K562 (cell line): Measurements from ENCODE around the gene FKBP9. TPM values are rescaled to one million over a fixed set of nuclear protein-coding genes. Genes with fewer than 3 reads are reported as not detected.

Experiments used
- ARID1B ChIP-seq: fragments of 450-650 bp; IDR thresholded peaks from 2 replicates; pipeline ENCODE4 v1.6.1; 2016; ENCODE audit warnings: antibody characterized with exemption, mild to moderate bottlenecking, inconsistent platforms
- EGR1 ChIP-seq: fragments of 450-650 bp; conservative IDR thresholded peaks from 2 replicates; pipeline ENCODE4 v1.6.1; 2017; ENCODE audit warnings: mild to moderate bottlenecking
- ETV6 ChIP-seq, 3 experiments: fragments of 150-350 bp in 1 of 3; sonication (generic) in 1 of 3; formaldehyde crosslinking in 1 of 3; IDR thresholded peaks; 2 replicates each; pipeline versions ENCODE4 v1.6.1 to v1.8.0; 2014 to 2022; ENCODE audit warnings: borderline replicate concordance in 2 of 3, low read depth in 2 of 3, antibody characterized with exemption in 1 of 3, low read length in 1 of 3, mild to moderate bottlenecking in 1 of 3, missing genetic modification reagents in 1 of 3
- EWSR1 ChIP-seq: fragments of 450-650 bp; IDR thresholded peaks from 2 replicates; pipeline ENCODE4 v1.6.1; 2018; ENCODE audit warnings: borderline replicate concordance, mild to moderate bottlenecking, low read depth, moderate library complexity; ENCODE audit not compliant: partially characterized antibody
- GATAD2A ChIP-seq: fragments of 450-650 bp; IDR thresholded peaks from 2 replicates; pipeline ENCODE4 v1.6.1; 2017
- KDM5B ChIP-seq: fragments of 200-600 bp; sonication (generic); IDR thresholded peaks from 2 replicates; pipeline ENCODE4 v1.6.1; 2012; ENCODE audit warnings: low read depth, mild to moderate bottlenecking, moderate library complexity, low read length, control low read depth, inconsistent platforms; ENCODE audit not compliant: insufficient replicate concordance
- NFXL1 ChIP-seq: fragments of 450-650 bp; formaldehyde crosslinking; IDR thresholded peaks from 2 replicates; pipeline ENCODE4 v1.4.0; 2021; ENCODE audit warnings: mild to moderate bottlenecking
- PTRF ChIP-seq: fragments of 450-650 bp; IDR thresholded peaks from 2 replicates; pipeline ENCODE4 v1.6.1; 2016; ENCODE audit warnings: mild to moderate bottlenecking, missing genetic modification characterization, missing compliant biosample characterization
- RFX1 ChIP-seq: fragments of 450-650 bp; IDR thresholded peaks from 2 replicates; pipeline ENCODE4 v1.6.1; 2016; ENCODE audit warnings: mild to moderate bottlenecking, moderate library complexity
- SAFB2 ChIP-seq: fragments of 200-400 bp; formaldehyde crosslinking; IDR thresholded peaks from 2 replicates; pipeline ENCODE4 v1.6.1; 2018; ENCODE audit warnings: borderline replicate concordance, low read length, low read depth, moderate library complexity; ENCODE audit not compliant: severe bottlenecking
- TRIM28 ChIP-seq: fragments of 450-650 bp; IDR thresholded peaks from 2 replicates; pipeline ENCODE4 v1.6.1; 2017
- WHSC1 ChIP-seq: IDR thresholded peaks from one replicate; pipeline ENCODE4 v1.6.1; 2012; ENCODE audit warnings: low read length, control low read depth, inconsistent platforms
- ZNF174 ChIP-seq: fragments of 250-450 bp; sonication (Bioruptor Pico); IDR thresholded peaks from 2 replicates; pipeline ENCODE4 v1.4.0; 2020; ENCODE audit warnings: mild to moderate bottlenecking
- ZNF175 ChIP-seq: fragments of 200-800 bp; sonication (Bioruptor generic); IDR thresholded peaks from 2 replicates; pipeline ENCODE4 v1.6.1; 2016; ENCODE audit warnings: low read depth, mild to moderate bottlenecking, missing genetic modification characterization, missing compliant biosample characterization
- ZNF197 ChIP-seq: fragments of 200-800 bp; sonication (Bioruptor generic); IDR thresholded peaks from 2 replicates; pipeline ENCODE4 v1.6.1; 2016; ENCODE audit warnings: low read depth, missing genetic modification characterization, missing compliant biosample characterization
- ZNF212 ChIP-seq: fragments of 450-650 bp; formaldehyde crosslinking; IDR thresholded peaks from 2 replicates; pipeline ENCODE4 v1.4.0; 2020; ENCODE audit warnings: mild to moderate bottlenecking
- ZNF277 ChIP-seq: fragments of 250-450 bp; sonication (Bioruptor Pico); IDR thresholded peaks from 2 replicates; pipeline ENCODE4 v1.8.0; 2022; ENCODE audit warnings: inconsistent platforms, mild to moderate bottlenecking, moderate library complexity, borderline replicate concordance
- ZNF518B ChIP-seq: fragments of 250-450 bp; sonication (Bioruptor Pico); IDR thresholded peaks from 2 replicates; pipeline ENCODE4 v1.5.0; 2021; ENCODE audit warnings: mild to moderate bottlenecking, moderate library complexity
- ZNF707 ChIP-seq: fragments of 250-450 bp; sonication (Bioruptor Pico); conservative IDR thresholded peaks from 2 replicates; pipeline ENCODE4 v1.8.0; 2022; ENCODE audit warnings: inconsistent platforms, mild to moderate bottlenecking, moderate library complexity
- ZNF76 ChIP-seq: fragments of 250-450 bp; sonication (Bioruptor Pico); IDR thresholded peaks from 2 replicates; pipeline ENCODE4 v1.4.0; 2020; ENCODE audit warnings: mild to moderate bottlenecking, moderate library complexity, borderline replicate concordance
- ZNF77 ChIP-seq: fragments of 250-450 bp; sonication (Bioruptor Pico); IDR thresholded peaks from 2 replicates; pipeline ENCODE4 v1.5.0; 2020
- ZSCAN29 ChIP-seq: fragments of 450-650 bp; IDR thresholded peaks from 2 replicates; pipeline ENCODE4 v1.6.1; 2017
- polyA plus RNA-seq, 8 experiments: library from polyadenylated mRNA; depleted of rRNA in 4 of 8; stranded (reverse) in 5 of 8; unstranded in 3 of 8; fragments of >200 nt; fragmentation: Nextera tagmentation in 2 of 8; fragmentation: Illumina TruSeq in 1 of 8; extraction: Ambion mirVana in 2 of 8; extraction: Trizol in 1 of 8; gene quantifications; 2 replicates each; pipeline versions ENCODE4 v1.2.1 to v1.2.3, GENCODE V29; 2011 to 2014; ENCODE audit warnings: inconsistent platforms in 1 of 8, missing spikeins in 1 of 8
- total RNA-seq, 7 experiments: library from RNA; depleted of rRNA in 6 of 7; stranded (reverse); fragments of >200 nt in 6 of 7; fragmentation: Illumina TruSeq in 2 of 7; extraction: Trizol in 2 of 7; gene quantifications; 2 replicates each; pipeline versions ENCODE4 v1.2.1 to v1.2.3, GENCODE V29; 2011 to 2021; ENCODE audit warnings: low replicate concordance in 1 of 7

Gene FKBP9
- total and polyA plus RNA-seq, 9 of the 15 experiments (the other 6 are each of a cell fraction or from before 2014, with no cell fraction given), result 5.9 to 23.7 (median 15.8) TPM

GRCh38 chr7:32957326-32958045, at the start of gene FKBP9 (continued):
- no peak for TF ChIP-seq ZNF518B (CRISPR knock-in tag)
- no peak for TF ChIP-seq ZNF77 (CRISPR knock-in tag)
- no peak for TF ChIP-seq ARID1B
- no peak for TF ChIP-seq ZNF174 (CRISPR knock-in tag)
- no peak for TF ChIP-seq RFX1
- TF ChIP-seq KDM5B, result peak; percentile 76
- TF ChIP-seq ZNF76 (CRISPR knock-in tag), result no peak
- no peak for TF ChIP-seq WHSC1
- TF ChIP-seq TRIM28, result no peak
- TF ChIP-seq ZNF212 (CRISPR knock-in tag), result no peak
- TF ChIP-seq EWSR1, result no peak
- TF ChIP-seq ZNF197 (CRISPR knock-in tag), result no peak
- TF ChIP-seq GATAD2A, result no peak
- TF ChIP-seq ZNF707 (CRISPR knock-in tag), result no peak
- TF ChIP-seq EGR1, result no peak
- TF ChIP-seq ZSCAN29, result no peak
- no peak for TF ChIP-seq PTRF
- TF ChIP-seq ZNF277 (CRISPR knock-in tag), result no peak
- TF ChIP-seq NFXL1 (CRISPR knock-in tag), result no peak
- TF ChIP-seq SAFB2, result no peak
- no peak for TF ChIP-seq ETV6 (IDR thresholded peaks at IDR 0.05; ENCODE audit: borderline replicate concordance in 1 of 2, low read depth in 2 of 2, low read length in 1 of 2)
- TF ChIP-seq ETV6 (CRISPR knock-in tag; IDR thresholded peaks at IDR 0.05; ENCODE audit: borderline replicate concordance), result 0 out of 2 replicates have a peak, but pooled peaks have one; percentile 33
- no peak for TF ChIP-seq ZNF175
